Stimulated activated memory B cell treated with anti-CD40 and anti-IgM and Interleukin-4, amounts not matched to agents 10 μg/mL and 1 μg/mL and 100 μg/mL, for 72 hours (primary cell): ENCODE data around the gene GABRR3.

ENCODE experiments used
- ATAC-seq: fragments of 150-1000 bp; cut with Tn5 transposase; 2 replicates; pipeline ENCODE4 v1.10.0; 2021
- H3K27ac Mint-ChIP-seq: one replicate; pipeline ENCODE4 v1.8.0; 2022; ENCODE audit warnings: mild to moderate bottlenecking, mixed read lengths
- H3K27me3 Mint-ChIP-seq: one replicate; pipeline ENCODE4 v1.8.0; 2022; ENCODE audit warnings: mixed read lengths
- H3K36me3 Mint-ChIP-seq: one replicate; pipeline ENCODE4 v1.8.0; 2022; ENCODE audit warnings: mixed read lengths
- H3K4me1 Mint-ChIP-seq: one replicate; pipeline ENCODE4 v1.8.0; 2022; ENCODE audit warnings: mixed read lengths
- H3K4me3 Mint-ChIP-seq: one replicate; pipeline ENCODE4 v1.8.0; 2022; ENCODE audit warnings: mild to moderate bottlenecking, moderate library complexity, mixed read lengths
- H3K9me3 Mint-ChIP-seq: one replicate; pipeline ENCODE4 v1.8.0; 2022; ENCODE audit warnings: mixed read lengths

The GABRR3 gene

DNA sequence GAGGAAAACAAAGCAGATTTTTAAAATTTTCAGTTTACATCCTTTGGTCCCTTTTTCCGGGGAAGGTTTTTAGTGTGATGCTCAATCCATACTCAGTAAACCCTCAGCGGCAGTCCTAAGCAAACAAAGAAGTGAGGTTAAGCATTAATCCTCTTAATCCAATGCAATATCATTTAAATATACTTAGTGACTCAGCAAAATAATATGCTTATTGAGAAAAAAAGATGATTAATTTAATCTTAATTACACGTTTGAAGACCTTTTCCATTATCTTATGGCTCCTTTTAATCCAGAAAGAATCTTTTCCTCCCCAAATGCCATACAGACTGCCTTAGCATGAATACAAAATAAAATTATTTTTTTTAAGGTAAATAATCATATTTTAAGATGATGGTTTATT is at the start of gene GABRR3:
Gene GABRR3 (minus strand): TSS at position 108 of the 400 bp plus-strand sequence. CDS start 328 bp downstream, outside the sequence.
- no peak within 1 kb of the TSS for H3K27ac Mint-ChIP-seq
- ATAC-seq, result no peak
- H3K27me3 Mint-ChIP-seq, result peaks cover 7% of the 10 kb centered on the region
- no peak within 1 kb of the TSS for H3K4me3 Mint-ChIP-seq
- H3K36me3 Mint-ChIP-seq, result no peaks in the 10 kb centered on the region
- peaks cover 7% of the 10 kb centered on the region for H3K4me1 Mint-ChIP-seq
- H3K9me3 Mint-ChIP-seq, result no peaks in the 10 kb centered on the region

DNA sequence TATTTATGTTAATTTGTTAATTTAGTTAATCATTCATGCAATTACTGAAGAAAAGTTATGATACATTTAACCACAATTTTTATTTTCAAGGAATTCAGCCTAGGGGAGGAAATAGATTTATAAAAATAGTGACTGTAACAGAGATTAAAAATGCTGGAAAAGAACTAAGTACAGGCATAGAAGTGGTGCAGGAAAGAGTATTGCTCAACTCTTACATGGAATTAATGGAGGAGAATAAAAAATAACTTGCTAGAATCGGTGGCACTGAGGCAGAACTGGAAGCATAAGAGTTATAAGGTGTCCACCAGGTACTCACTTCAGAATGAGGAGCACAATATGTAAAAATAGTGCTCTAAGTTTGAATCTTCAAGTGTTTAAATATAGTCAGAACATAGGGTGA is 38.4 kb upstream of the GABRR3 start:
- H3K4me3 Mint-ChIP-seq, result no peak overlapping the region
- no peak for ATAC-seq
- H3K27me3 Mint-ChIP-seq, result no peaks in the 10 kb centered on the region
- H3K4me1 Mint-ChIP-seq, result no peaks in the 10 kb centered on the region
- H3K27ac Mint-ChIP-seq, result no peak overlapping the region
- no peaks in the 10 kb centered on the region for H3K9me3 Mint-ChIP-seq
- no peaks in the 10 kb centered on the region for H3K36me3 Mint-ChIP-seq

DNA sequence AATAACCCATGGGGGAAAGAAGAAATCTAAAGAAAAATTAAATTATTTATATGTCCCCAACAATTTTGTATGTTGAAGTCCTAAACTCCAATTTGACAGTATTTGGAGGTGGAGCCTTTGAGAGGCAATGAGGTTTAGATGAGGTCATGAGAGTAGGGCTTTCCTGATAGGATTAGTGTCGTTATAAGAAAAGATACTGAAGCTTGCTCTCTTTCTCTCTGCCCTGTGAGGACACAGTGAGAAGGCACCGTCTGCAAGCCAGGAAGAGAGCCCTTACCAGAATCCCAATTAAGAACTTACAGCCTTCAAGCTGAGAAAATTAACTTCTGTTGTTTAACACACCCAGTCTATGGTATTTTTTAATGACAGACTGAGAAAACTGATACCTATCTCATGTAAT is 35.7 kb upstream of the GABRR3 start:
- Mint-ChIP-seq H3K36me3 (no peaks in the 10 kb centered on the region), H3K4me3 (no peak overlapping the region), H3K27ac (no peak overlapping the region), H3K9me3 (no peaks in the 10 kb centered on the region), H3K27me3 (no peaks in the 10 kb centered on the region), H3K4me1 (no peaks in the 10 kb centered on the region)
- no peak for ATAC-seq

DNA sequence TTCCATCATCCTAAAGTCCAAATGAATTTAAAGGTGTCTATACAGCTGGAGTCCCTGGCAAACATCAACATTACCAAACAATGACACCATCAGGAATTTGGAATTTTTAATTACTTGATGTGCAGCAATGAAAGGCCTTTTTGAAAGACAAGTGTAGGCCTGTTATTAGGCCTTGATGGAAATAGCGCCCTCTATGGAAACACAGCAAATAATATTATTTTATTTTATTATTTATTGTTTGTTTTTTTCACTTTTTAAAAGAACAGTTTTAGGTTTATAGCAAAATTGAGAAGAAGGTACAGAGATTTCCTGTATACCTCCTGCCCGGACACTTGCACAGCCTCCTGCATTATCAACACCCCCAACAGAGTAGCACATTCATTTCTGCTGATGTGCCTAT is 33.7 kb upstream of the GABRR3 start:
- no peak overlapping the region for H3K4me3 Mint-ChIP-seq
- no peaks in the 10 kb centered on the region for H3K4me1 Mint-ChIP-seq
- H3K9me3 Mint-ChIP-seq, result no peaks in the 10 kb centered on the region
- H3K27me3 Mint-ChIP-seq, result no peaks in the 10 kb centered on the region
- H3K27ac Mint-ChIP-seq, result no peak overlapping the region
- ATAC-seq, result no peak
- no peaks in the 10 kb centered on the region for H3K36me3 Mint-ChIP-seq

DNA sequence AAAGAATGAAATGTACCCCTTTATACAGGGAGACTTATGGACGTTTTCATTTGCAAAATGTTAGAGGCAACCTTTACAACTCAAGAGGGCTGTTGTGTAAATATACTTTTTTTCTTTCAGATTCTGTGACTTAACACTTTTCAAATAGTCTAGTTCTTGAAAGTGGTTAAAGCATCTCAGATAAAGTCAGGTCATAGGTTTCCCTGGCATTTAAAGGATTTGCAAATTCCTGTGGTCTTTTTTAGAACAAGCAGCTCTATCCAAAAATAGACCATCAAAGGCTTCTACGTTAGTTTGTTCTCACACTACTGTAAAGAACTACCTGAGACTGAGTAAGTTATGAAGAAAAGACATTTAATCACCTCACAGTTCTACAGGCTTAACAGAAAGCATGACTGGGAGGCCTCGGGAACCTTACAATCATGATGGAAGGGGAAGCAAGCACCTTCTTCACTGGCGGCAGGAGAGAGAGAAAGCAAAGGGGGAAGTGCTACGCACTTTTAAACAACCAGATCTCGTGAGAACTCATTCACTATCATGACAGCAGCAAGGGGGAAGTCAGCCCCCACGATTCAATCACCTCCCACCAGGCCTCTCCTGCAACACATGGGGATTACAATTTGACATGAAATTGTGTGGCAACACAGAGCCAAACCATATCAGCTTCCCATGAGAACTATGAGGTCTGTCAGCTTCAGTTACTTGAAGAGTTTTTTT is 23.3 kb upstream of the GABRR3 start:
- Mint-ChIP-seq H3K27ac (no peak overlapping the region), H3K27me3 (no peaks in the 10 kb centered on the region), H3K4me3 (no peak overlapping the region), H3K9me3 (no peaks in the 10 kb centered on the region), H3K4me1 (no peaks in the 10 kb centered on the region), H3K36me3 (no peaks in the 10 kb centered on the region)
- ATAC-seq, result no peak

DNA sequence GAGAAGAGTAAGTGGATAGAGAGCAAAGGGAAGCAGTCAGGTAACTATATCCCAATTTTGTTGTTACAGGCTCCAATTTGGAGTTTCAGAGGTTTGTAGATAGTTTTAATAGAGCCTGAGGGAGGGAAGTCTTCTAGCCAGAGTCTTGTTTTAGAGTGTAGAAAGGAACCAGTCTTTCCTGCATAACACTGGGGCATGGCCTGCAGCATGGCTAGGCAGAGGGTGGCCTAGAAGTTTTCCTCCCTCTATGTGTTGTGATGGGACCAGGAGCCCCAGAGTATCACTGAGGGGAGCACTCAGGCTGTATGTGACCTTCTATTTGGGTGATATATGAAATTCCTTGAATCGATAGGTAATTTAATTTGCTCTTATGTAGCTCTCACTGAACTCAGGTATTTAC is 22.5 kb upstream of the GABRR3 start:
- ATAC-seq, result no peak
- H3K36me3 Mint-ChIP-seq, result no peaks in the 10 kb centered on the region
- no peaks in the 10 kb centered on the region for H3K4me1 Mint-ChIP-seq
- no peaks in the 10 kb centered on the region for H3K27me3 Mint-ChIP-seq
- H3K4me3 Mint-ChIP-seq, result no peak overlapping the region
- no peaks in the 10 kb centered on the region for H3K9me3 Mint-ChIP-seq
- no peak overlapping the region for H3K27ac Mint-ChIP-seq

DNA sequence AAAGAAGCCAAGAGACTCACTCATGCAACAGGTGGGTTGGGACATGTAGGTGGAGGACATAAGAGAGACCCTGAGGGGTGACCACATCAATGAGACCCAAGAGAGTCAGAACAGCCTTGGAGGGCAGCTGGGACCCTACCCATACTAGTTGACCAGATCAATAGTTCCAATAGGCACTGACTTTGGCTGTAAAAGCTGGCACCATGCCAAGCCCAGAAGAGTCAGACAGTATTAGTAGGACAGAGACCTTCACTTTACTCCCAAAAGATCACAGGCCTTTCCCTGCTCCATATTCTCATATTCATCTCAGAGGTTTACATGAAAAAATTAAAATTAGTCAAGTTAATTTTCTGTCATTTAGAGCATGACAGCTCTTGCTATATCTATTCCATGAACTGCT is 20.9 kb upstream of the GABRR3 start:
- H3K9me3 Mint-ChIP-seq, result no peaks in the 10 kb centered on the region
- ATAC-seq, result peak; percentile 18
- no peak overlapping the region for H3K4me3 Mint-ChIP-seq
- H3K27me3 Mint-ChIP-seq, result no peaks in the 10 kb centered on the region
- H3K4me1 Mint-ChIP-seq, result no peaks in the 10 kb centered on the region
- no peak overlapping the region for H3K27ac Mint-ChIP-seq
- no peaks in the 10 kb centered on the region for H3K36me3 Mint-ChIP-seq

DNA sequence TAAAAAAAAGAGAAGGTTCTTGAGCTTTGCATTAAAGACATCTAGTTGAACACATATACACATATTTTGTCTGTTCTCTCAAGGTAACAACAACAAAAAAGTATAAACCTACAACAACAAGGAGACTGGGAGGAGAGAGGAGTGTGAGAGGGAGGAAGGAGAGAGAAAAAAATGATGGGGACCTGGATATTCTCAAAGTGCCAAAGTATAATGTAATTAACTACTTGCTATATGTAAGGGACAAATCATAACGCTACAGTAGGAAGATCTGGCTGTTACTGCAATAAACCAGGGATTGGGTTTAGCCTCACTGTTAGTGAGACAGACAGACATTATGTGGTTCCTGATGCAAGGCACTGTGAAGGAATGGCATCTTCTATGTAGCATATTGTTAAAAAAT is 14.2 kb upstream of the GABRR3 start:
- no peaks in the 10 kb centered on the region for H3K4me1 Mint-ChIP-seq
- no peak for ATAC-seq
- H3K36me3 Mint-ChIP-seq, result no peaks in the 10 kb centered on the region
- no peak overlapping the region for H3K4me3 Mint-ChIP-seq
- H3K27me3 Mint-ChIP-seq, result peaks cover 9% of the 10 kb centered on the region
- no peak overlapping the region for H3K27ac Mint-ChIP-seq
- no peaks in the 10 kb centered on the region for H3K9me3 Mint-ChIP-seq

DNA sequence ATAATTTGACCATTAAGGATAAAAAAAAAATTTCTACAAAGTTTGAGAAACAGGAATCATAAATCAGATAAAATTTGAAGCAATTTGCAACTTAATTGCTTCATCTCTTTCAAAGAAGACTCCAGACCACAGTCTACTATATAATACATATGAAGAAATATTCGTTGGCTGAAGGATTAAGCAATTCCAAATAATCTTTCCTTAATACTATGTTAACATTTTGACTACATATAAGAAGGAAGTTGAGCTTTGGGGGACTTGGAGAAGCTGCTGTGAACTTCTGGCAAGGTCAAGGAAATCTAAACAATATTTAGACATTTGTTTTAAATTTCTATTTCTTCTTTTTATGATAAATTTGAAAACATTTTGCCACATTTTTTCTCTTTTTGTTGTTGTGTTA is 13.5 kb upstream of the GABRR3 start:
- no peaks in the 10 kb centered on the region for H3K36me3 Mint-ChIP-seq
- no peak overlapping the region for H3K27ac Mint-ChIP-seq
- H3K4me3 Mint-ChIP-seq, result no peak overlapping the region
- peaks cover 9% of the 10 kb centered on the region for H3K27me3 Mint-ChIP-seq
- H3K9me3 Mint-ChIP-seq, result no peaks in the 10 kb centered on the region
- no peaks in the 10 kb centered on the region for H3K4me1 Mint-ChIP-seq
- no peak for ATAC-seq

DNA sequence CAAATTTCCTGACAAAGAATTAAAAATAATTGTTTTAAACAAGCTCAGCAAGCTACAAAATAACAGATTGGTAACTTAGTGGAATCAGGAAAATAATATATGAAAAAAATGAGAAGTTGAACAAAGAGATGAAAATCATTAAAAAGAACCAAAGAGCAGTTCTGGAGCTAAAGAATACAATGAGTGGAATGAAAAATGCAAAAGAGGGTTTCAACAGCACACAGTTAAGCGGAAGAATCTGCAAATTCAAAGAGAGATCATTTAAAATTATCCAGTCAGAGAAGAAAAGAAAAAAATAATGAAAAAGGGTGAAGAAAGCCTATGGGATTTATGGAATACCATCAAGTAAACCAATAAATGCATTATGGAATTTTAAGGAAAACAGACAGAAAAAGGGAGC is 6.2 kb upstream of the GABRR3 start:
- Mint-ChIP-seq H3K27ac (no peak overlapping the region), H3K4me1 (peaks cover 7% of the 10 kb centered on the region), H3K27me3 (peaks cover 14% of the 10 kb centered on the region), H3K4me3 (no peak overlapping the region), H3K36me3 (peaks cover 6% of the 10 kb centered on the region), H3K9me3 (peaks cover 6% of the 10 kb centered on the region)
- ATAC-seq, result no peak

DNA sequence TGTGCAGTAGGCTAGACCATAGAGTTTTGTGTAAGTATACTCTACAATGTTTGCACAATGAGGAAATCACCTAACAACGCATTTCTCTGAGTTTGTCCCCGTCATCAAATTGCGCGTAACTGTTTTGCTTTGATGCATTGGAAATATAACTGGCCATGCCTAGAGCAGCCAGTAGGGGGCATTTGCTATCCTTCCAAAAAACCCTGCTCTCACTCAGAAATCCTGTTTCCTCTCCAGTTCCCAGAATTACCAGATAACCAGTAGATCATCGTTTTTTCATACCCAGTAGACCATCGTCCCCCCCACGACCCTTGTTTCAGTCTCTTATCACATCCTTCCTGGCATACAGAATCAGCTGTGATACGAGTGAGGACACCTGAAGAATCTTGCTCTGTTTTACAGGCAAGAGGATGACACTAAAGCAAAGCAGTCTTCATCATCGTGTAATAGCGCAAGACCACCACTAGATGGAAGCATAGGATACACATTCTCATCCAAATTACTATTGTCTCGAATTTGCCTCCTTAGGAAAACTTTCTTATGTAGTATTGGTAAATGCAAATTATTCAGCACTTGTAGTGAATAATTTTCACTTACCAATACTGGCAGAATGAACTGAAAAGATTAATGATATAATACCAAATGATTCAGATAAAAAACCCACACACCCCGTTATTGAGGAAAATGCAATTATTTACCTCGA is 4.4 kb upstream of the GABRR3 start:
- Mint-ChIP-seq H3K9me3 (peaks cover 6% of the 10 kb centered on the region), H3K27me3 (peaks cover 14% of the 10 kb centered on the region), H3K36me3 (peaks cover 6% of the 10 kb centered on the region), H3K4me1 (peaks cover 7% of the 10 kb centered on the region), H3K4me3 (peak overlapping the region; percentile 73), H3K27ac (no peak overlapping the region)
- ATAC-seq, result peak; percentile 92

DNA sequence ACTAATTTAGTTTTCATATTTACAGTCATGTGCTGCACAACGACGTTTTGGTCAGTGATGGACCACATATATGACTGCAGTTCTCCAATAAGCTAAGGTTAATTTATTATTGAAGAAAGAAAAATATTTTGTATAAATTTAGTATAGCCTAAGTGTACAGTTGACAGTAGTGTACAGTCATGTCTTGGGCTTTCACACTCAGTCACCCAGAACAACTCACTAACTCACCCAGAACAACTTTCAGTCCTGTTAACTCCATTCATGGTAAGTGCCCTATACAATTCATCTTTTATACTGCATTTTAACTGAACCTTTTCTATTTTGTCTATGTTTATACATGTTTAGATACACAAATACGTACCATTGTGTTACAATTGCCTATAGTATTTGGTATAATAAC is 3.8 kb upstream of the GABRR3 start:
- H3K4me3 Mint-ChIP-seq, result no peak overlapping the region
- H3K27me3 Mint-ChIP-seq, result peaks cover 14% of the 10 kb centered on the region
- H3K4me1 Mint-ChIP-seq, result peaks cover 7% of the 10 kb centered on the region
- peaks cover 6% of the 10 kb centered on the region for H3K9me3 Mint-ChIP-seq
- no peak overlapping the region for H3K27ac Mint-ChIP-seq
- no peak for ATAC-seq
- H3K36me3 Mint-ChIP-seq, result peaks cover 6% of the 10 kb centered on the region

DNA sequence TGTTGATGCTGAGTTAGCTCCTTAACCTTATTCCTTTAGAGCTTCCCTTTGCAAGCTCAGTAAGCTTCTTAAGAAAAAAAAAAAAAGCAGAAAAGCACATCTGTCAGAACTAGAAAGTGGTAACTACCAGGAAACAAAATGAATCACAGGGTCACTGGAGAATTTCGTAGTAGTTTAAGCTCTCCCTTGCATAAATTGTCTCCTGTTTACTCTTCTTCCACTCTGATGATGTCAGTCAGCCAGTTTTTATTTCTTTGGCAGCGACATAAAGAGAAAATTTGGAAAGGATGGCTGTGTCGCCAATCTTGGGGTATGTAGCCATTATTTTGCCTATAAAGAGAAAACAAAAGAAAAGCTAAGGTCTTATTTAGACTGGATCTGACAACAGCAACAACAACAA is 3.2 kb upstream of the GABRR3 start:
- Mint-ChIP-seq H3K36me3 (peaks cover 6% of the 10 kb centered on the region), H3K4me1 (peaks cover 7% of the 10 kb centered on the region), H3K27ac (no peak overlapping the region), H3K9me3 (peaks cover 6% of the 10 kb centered on the region), H3K4me3 (no peak overlapping the region), H3K27me3 (peaks cover 14% of the 10 kb centered on the region)
- ATAC-seq, result no peak

DNA sequence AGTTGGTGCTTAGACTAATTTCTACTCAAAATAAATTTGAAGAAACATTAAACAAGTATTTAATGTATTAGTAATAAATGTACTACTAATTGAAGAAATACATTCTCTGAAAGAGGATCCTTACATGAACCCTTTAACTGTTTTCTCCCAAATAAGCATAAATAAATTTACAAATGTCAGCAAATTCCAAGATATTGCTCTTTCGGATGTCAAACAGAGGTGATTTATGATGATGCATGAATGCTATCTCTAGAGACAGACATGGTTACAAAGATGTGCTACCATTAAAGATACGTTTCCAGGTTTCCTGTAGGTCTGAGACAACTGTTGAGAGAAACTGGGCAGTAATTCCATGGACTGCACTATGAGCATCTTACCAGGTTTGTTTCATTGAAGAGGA is 629 bp downstream of the GABRR3 start:
- Mint-ChIP-seq H3K36me3 (no peaks in the 10 kb centered on the region), H3K4me3 (no peak overlapping the region), H3K4me1 (peaks cover 5% of the 10 kb centered on the region), H3K27ac (no peak overlapping the region), H3K9me3 (no peaks in the 10 kb centered on the region), H3K27me3 (peaks cover 10% of the 10 kb centered on the region)
- ATAC-seq, result no peak

DNA sequence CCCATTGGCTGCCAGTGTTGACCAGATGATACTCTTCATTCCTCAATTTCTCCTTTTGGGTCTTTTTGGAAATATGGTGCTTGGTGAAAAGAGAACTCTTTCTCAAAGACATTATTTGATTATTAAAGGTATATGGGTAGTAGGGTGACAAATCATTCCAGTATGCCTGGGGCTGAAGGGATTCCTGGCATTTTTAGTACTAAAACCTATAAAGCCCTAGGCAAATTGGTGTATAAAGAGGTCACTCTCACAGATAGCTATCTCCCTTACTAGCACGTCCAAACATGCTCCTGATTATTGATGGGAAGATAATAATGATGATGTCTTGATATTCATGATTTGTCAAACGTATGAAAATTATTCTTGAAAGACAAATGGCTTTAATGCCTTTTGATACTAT is 1.1 kb downstream of the GABRR3 start:
- peaks cover 14% of the 10 kb centered on the region for H3K27me3 Mint-ChIP-seq
- H3K27ac Mint-ChIP-seq, result no peak overlapping the region
- H3K4me3 Mint-ChIP-seq, result no peak overlapping the region
- no peak for ATAC-seq
- H3K9me3 Mint-ChIP-seq, result no peaks in the 10 kb centered on the region
- no peaks in the 10 kb centered on the region for H3K36me3 Mint-ChIP-seq
- H3K4me1 Mint-ChIP-seq, result peaks cover under 1% of the 10 kb centered on the region

DNA sequence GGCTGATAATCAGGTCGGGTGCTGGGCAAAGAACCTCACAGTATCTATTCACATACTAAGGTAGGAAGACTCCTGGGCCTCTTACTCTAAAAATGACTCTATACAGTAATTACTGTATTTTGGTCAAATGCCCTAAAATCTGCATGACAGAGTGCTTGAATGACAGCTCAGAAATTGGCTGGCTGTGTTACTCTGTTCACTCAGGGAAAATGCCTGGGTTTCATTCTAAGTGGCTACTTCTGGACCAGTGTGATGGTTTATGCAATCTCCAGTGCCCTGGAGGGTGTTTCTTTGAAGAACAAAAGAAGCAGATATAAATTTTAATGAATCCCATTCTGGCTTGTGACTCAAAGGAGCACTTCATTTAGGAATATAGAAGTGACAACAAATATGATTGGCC is 2.2 kb downstream of the GABRR3 start:
- no peaks in the 10 kb centered on the region for H3K4me1 Mint-ChIP-seq
- H3K36me3 Mint-ChIP-seq, result no peaks in the 10 kb centered on the region
- peaks cover 18% of the 10 kb centered on the region for H3K27me3 Mint-ChIP-seq
- no peaks in the 10 kb centered on the region for H3K9me3 Mint-ChIP-seq
- ATAC-seq, result no peak
- H3K27ac Mint-ChIP-seq, result no peak overlapping the region
- no peak overlapping the region for H3K4me3 Mint-ChIP-seq
